Lung (tissue), 12 donors: Measurements from ENCODE around the gene ATP2B2. TPM values are rescaled to one million over a fixed set of nuclear protein-coding genes. Genes with fewer than 3 reads are reported as not detected.

ENCODE experiments used
- ATAC-seq: fragments of 200-7000 bp; cut with Tn5 transposase; one replicate; pipeline ENCODE4 v1.9.1; 2020; ENCODE audit warnings: moderate number of reproducible peaks; ENCODE audit not compliant: insufficient read depth, low FRiP score
- DNase-seq, 3 donors: peaks; one replicate each; pipeline ENCODE4 v3.0.0-alpha.2; 2013 to 2017
- H3K27ac ChIP-seq, 2 donors: one replicate each; pipeline ENCODE4 v1.5.1; 2013; ENCODE audit warnings: mild to moderate bottlenecking in 2 of 2, moderate library complexity in 2 of 2, control low read depth in 1 of 2, inconsistent platforms in 1 of 2, low read depth in 1 of 2, low read length in 1 of 2
- H3K27me3 ChIP-seq, 3 donors: one replicate each; pipeline ENCODE4 v1.5.1; 2013; ENCODE audit warnings: low read length in 2 of 3; ENCODE audit not compliant: control insufficient read depth in 3 of 3, insufficient read depth in 3 of 3
- H3K36me3 ChIP-seq, 4 donors: one replicate each; pipeline ENCODE4 v1.5.1; 2013; ENCODE audit warnings: low read length in 4 of 4, mild to moderate bottlenecking in 1 of 4, moderate library complexity in 1 of 4; ENCODE audit not compliant: control insufficient read depth in 4 of 4, insufficient read depth in 4 of 4
- H3K4me1 ChIP-seq, 5 donors: one replicate each; pipeline ENCODE4 v1.5.1; 2013; ENCODE audit warnings: low read length in 5 of 5, mild to moderate bottlenecking in 2 of 5, moderate library complexity in 1 of 5; ENCODE audit not compliant: control insufficient read depth in 5 of 5, insufficient read depth in 5 of 5
- H3K4me3 ChIP-seq: one replicate; pipeline ENCODE4 v1.5.1; 2013; ENCODE audit warnings: mild to moderate bottlenecking, control low read depth, moderate library complexity
- H3K9ac ChIP-seq, 2 donors: one replicate each; pipeline ENCODE4 v1.5.1; 2013; ENCODE audit warnings: low read length in 2 of 2, control low read depth in 1 of 2; ENCODE audit not compliant: insufficient read depth in 1 of 2
- H3K9me3 ChIP-seq, 4 donors: one replicate each; pipeline ENCODE4 v1.5.1; 2013; ENCODE audit warnings: low read length in 3 of 4, mild to moderate bottlenecking in 1 of 4, moderate library complexity in 1 of 4; ENCODE audit not compliant: control insufficient read depth in 4 of 4, insufficient read depth in 3 of 4
- WGBS, 2 donors: extraction: QIAGEN DNeasy Blood & Tissue Kit; methylation state at CpG; one replicate each; pipeline ENCODE4 v1.1.7; 2013; 5-methylcytosine and 5-hydroxymethylcytosine counted together
- polyA plus RNA-seq, 2 donors: library from polyadenylated mRNA; stranded (reverse); fragments of 200-250 nt; gene quantifications; one replicate each; pipeline ENCODE4 v1.2.1, GENCODE V29; 2013
- total RNA-seq, 2 donors: library from RNA; depleted of rRNA in 1 of 2; stranded (reverse); fragments of >200 nt in 1 of 2; gene quantifications; one replicate each; pipeline ENCODE4 v1.2.1, GENCODE V29; 2014 to 2021
- TF ChIP-seq, protein P1 (sequence below): IDR thresholded peaks from 2 replicates; pipeline ENCODE4 v1.5.1; 2012; ENCODE audit warnings: mild to moderate bottlenecking; ENCODE audit errors: control extremely low read depth, extremely low read depth
- donor health status: control.
- donor health status: control.
- donor health status: Bipolar disorder and iron deficiency.
- donor health status: healthy.
- donor health status: DM: yes; HTN: yes; CAD: no.

ATP2B2 gene
- total and polyA plus RNA-seq, 4 donors: 0.06 TPM; not detected in 3

DNA sequence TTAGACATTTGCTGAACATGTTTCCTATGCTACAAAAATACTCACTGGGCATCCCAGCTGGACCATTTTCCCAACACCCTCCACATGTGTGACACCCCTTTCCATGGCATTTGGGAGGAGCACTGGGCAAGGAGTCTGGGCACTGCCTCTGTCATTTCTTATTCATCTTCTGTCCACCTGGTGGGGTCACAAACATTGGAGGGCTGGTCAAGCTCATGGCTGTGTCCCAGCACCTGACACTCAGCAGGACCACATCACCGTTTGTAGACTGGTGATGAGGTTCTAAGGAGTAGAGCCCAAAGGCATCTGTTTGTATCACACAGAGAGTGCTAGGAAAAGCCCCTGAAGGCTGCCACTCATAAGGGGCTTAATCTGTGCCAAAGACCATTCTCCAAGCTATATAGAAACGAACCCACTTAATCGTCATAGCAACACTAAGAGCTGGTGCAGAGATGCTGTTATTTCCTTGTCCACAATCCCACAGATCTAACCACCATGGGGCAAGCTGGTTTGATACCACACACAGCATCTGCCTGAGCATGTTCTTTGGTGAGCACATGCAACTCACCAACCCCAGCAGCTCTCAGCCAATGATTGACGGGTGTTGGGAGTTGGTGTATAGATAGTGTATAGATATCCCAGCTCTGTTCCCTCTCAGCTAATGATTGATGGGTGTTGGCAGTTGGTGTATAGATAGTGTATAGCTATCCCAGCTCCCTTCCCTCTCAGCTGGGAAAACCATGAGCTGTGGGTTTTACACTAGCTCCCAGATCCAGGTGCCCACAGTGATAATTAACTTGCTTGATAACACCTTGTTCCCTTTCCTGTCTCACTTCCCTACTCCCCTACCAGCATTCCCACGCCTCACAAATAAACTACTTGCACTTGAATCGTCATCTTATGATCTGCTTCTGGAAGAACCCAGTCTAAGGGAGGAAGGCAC is 42.7 kb upstream of the ATP2B2 start:
- DNase-seq (no peak), ATAC-seq (no peak)
- TF ChIP-seq, protein P1, sequence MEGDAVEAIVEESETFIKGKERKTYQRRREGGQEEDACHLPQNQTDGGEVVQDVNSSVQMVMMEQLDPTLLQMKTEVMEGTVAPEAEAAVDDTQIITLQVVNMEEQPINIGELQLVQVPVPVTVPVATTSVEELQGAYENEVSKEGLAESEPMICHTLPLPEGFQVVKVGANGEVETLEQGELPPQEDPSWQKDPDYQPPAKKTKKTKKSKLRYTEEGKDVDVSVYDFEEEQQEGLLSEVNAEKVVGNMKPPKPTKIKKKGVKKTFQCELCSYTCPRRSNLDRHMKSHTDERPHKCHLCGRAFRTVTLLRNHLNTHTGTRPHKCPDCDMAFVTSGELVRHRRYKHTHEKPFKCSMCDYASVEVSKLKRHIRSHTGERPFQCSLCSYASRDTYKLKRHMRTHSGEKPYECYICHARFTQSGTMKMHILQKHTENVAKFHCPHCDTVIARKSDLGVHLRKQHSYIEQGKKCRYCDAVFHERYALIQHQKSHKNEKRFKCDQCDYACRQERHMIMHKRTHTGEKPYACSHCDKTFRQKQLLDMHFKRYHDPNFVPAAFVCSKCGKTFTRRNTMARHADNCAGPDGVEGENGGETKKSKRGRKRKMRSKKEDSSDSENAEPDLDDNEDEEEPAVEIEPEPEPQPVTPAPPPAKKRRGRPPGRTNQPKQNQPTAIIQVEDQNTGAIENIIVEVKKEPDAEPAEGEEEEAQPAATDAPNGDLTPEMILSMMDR: no peak
- H3K27me3 ChIP-seq: peaks cover 0 to under 1% (median 0%) of the 10 kb centered on the region in 3 donors
- no peaks in the 10 kb centered on the region for H3K4me1 ChIP-seq
- H3K36me3 ChIP-seq: no peaks in the 10 kb centered on the region
- no peak overlapping the region for H3K4me3 ChIP-seq
- no peaks in the 10 kb centered on the region for H3K9me3 ChIP-seq
- H3K9ac ChIP-seq: no peak overlapping the region
- no peak overlapping the region for H3K27ac ChIP-seq
- WGBS, 2 donors: 60 to 63% methylated on average over 6 of the region's 6 CpGs

- 87 to 93% methylated on average over 7 of the region's 7 CpGs for WGBS, 2 donors
- TF ChIP-seq, protein P1: no peak
- Histone ChIP-seq H3K9me3 (peaks cover 0 to 1% (median 0%) of the 10 kb centered on the region in 4 donors), H3K27ac (no peak overlapping the region), H3K36me3 (no peaks in the 10 kb centered on the region), H3K9ac (no peak overlapping the region), H3K27me3 (no peaks in the 10 kb centered on the region), H3K4me3 (no peak overlapping the region), H3K4me1 (no peaks in the 10 kb centered on the region)
- DNase-seq (no peak), ATAC-seq (no peak)
Measured at GRCh38 chr3:10547413-10547812, 42.0 kb upstream of the ATP2B2 start.

GRCh38 chr3:10546820-10547263 is 41.5 kb upstream of the ATP2B2 start:
- DNase-seq (no peak), ATAC-seq (no peak)
- Histone ChIP-seq H3K4me3 (no peak overlapping the region), H3K4me1 (no peaks in the 10 kb centered on the region), H3K36me3 (no peaks in the 10 kb centered on the region), H3K9me3 (peaks cover 0 to 3% (median 0%) of the 10 kb centered on the region in 4 donors), H3K9ac (no peak overlapping the region), H3K27ac (no peak overlapping the region), H3K27me3 (no peaks in the 10 kb centered on the region)
- TF ChIP-seq, protein P1: no peak
- WGBS, 2 donors: 85 to 90% methylated on average over 14 of the region's 14 CpGs
